HCT116 (cell line): ENCODE data around the gene SEZ6. TPM values are rescaled to one million over a fixed set of nuclear protein-coding genes. Genes with fewer than 3 reads are reported as not detected.

Experiments used
- ATAC-seq: fragments of 200-7000 bp; cut with Tn5 transposase; 2 replicates; pipeline ENCODE4 v1.9.1; 2020; ENCODE audit warnings: mild to moderate bottlenecking, moderate library complexity
- Bru-seq: library from RNA; stranded (reverse); fragments of 400-500 nt; gene quantifications from one replicate; lab custom pipeline; 2021; lab: Mats Ljungman, UMichigan
- BruChase-seq, 2 experiments: library from RNA; stranded (reverse); fragments of 400-500 nt; gene quantifications; one replicate each; lab custom pipeline; 2021; lab: Mats Ljungman, UMichigan
- BruUV-seq: library from RNA; stranded (reverse); fragments of 400-500 nt; replicated peaks from 2 replicates; lab custom pipeline; 2021; lab: Mats Ljungman, UMichigan
- CTCF ChIA-PET: fragments of 300-600 bp; sonication (Branson Sonifier 250); formaldehyde crosslinking; loops from one replicate; lab custom pipeline; 2021; ENCODE audit warnings: antibody characterized with exemption; lab: Charles Lee
- POLR2A ChIA-PET: fragments of 300-600, 350-600 bp; sonication (Branson Sonifier 250); formaldehyde crosslinking; loops from one replicate; lab custom pipeline; 2021; ENCODE audit warnings: antibody characterized with exemption; lab: Charles Lee
- RAD21 ChIA-PET, 2 experiments: fragments of 300-600 bp; sonication (Branson Sonifier 250); formaldehyde crosslinking; loops; one replicate each; lab custom pipeline; 2023; ENCODE audit warnings: low total read pairs in 2 of 2; ENCODE audit not compliant: uncharacterized antibody in 2 of 2, unreplicated experiment in 2 of 2, low non-redundant PET in 1 of 2; lab: Charles Lee
- DNase-seq: peaks from one replicate; pipeline ENCODE4 v3.0.0-alpha.2; 2010; ENCODE audit warnings: low read depth, low spot score
- H2AFZ ChIP-seq: fragments of 200-600 bp; shearing (Covaris generic), sonication (generic); 2 replicates; pipeline ENCODE4 v1.6.1; 2017; ENCODE audit warnings: low read depth, mixed run types, mixed read lengths, antibody characterized with exemption, low read length; ENCODE audit not compliant: poor library complexity, severe bottlenecking
- H3K27ac ChIP-seq: 2 replicates; pipeline ENCODE4 v1.5.1; 2012; ENCODE audit warnings: low read depth, low read length
- H3K27me3 ChIP-seq: fragments of 200-600 bp; sonication (generic); 2 replicates; pipeline ENCODE4 v1.6.1; 2016; ENCODE audit warnings: mixed run types, low read length, mixed read lengths; ENCODE audit not compliant: insufficient read depth
- H3K36me3 ChIP-seq, 2 experiments: fragments of 200-500 bp in 1 of 2; fragments of 200-600 bp in 1 of 2; sonication (Bioruptor generic) in 1 of 2; sonication (generic) in 1 of 2; 2 replicates each; pipeline versions ENCODE4 v1.5.1 to v1.6.1; 2014 to 2016; ENCODE audit warnings: low read length in 2 of 2, inconsistent platforms in 1 of 2, mixed read lengths in 1 of 2, mixed run types in 1 of 2; ENCODE audit not compliant: insufficient read depth in 2 of 2, control insufficient read depth in 1 of 2
- H3K4me1 ChIP-seq, 2 experiments: fragments of 200-600 bp in 1 of 2; sonication (generic) in 1 of 2; 2 replicates each; pipeline versions ENCODE4 v1.5.1 to v1.6.1; 2012 to 2017; ENCODE audit warnings: low read length in 2 of 2, inconsistent platforms in 1 of 2, mild to moderate bottlenecking in 1 of 2, mixed read lengths in 1 of 2, mixed run types in 1 of 2, moderate library complexity in 1 of 2; ENCODE audit not compliant: insufficient read depth in 2 of 2, control insufficient read depth in 1 of 2
- H3K4me2 ChIP-seq: fragments of 200-600 bp; sonication (generic); 2 replicates; pipeline ENCODE4 v1.6.1; 2017; ENCODE audit warnings: mixed run types, low read length, mixed read lengths
- H3K4me3 ChIP-seq, 2 experiments: fragments of 200-600 bp in 1 of 2; sonication (generic) in 1 of 2; replicated peaks in 1 of 2; 2 replicates each; pipeline ENCODE4 v1.5.1; 2011 to 2016; ENCODE audit warnings: low read length in 2 of 2, control low read depth in 1 of 2, low read depth in 1 of 2, mild to moderate bottlenecking in 1 of 2, mixed read lengths in 1 of 2, mixed run types in 1 of 2
- H3K79me2 ChIP-seq: fragments of 200-600 bp; sonication (generic); 2 replicates; pipeline ENCODE4 v1.6.1; 2017; ENCODE audit warnings: mild to moderate bottlenecking, mixed run types, low read length, moderate library complexity, mixed read lengths; ENCODE audit not compliant: insufficient read depth
- H3K9ac ChIP-seq: fragments of 200-600 bp; sonication (generic); 2 replicates; pipeline ENCODE4 v1.6.1; 2016; ENCODE audit warnings: low read length, mixed read lengths
- H3K9me2 ChIP-seq: fragments of 200-600 bp; sonication (generic), shearing (Covaris generic); 2 replicates; pipeline ENCODE4 v1.6.1; 2017; ENCODE audit warnings: mixed run types, mild to moderate bottlenecking, moderate library complexity; ENCODE audit not compliant: insufficient read depth
- H3K9me3 ChIP-seq, 2 experiments: fragments of 200-500 bp in 1 of 2; fragments of 200-600 bp in 1 of 2; sonication (Bioruptor generic) in 1 of 2; sonication (generic) in 1 of 2; 2 replicates each; pipeline ENCODE4 v1.6.1; 2014 to 2017; ENCODE audit warnings: low read length in 2 of 2, mixed read lengths in 2 of 2, inconsistent platforms in 1 of 2, low read depth in 1 of 2, mild to moderate bottlenecking in 1 of 2, mixed run types in 1 of 2, moderate library complexity in 1 of 2; ENCODE audit not compliant: control insufficient read depth in 1 of 2, insufficient read depth in 1 of 2
- H4K20me1 ChIP-seq: fragments of 200-600 bp; sonication (generic), shearing (Covaris generic); 2 replicates; pipeline ENCODE4 v1.6.1; 2017; ENCODE audit warnings: mixed run types, mild to moderate bottlenecking, moderate library complexity; ENCODE audit not compliant: insufficient read depth
- CBX3 ChIP-seq: IDR thresholded peaks from 2 replicates; pipeline ENCODE4 v1.6.1; 2012; ENCODE audit warnings: low read depth
- CEBPB ChIP-seq: IDR thresholded peaks from 2 replicates; pipeline ENCODE4 v1.6.1; 2012; ENCODE audit warnings: low read depth
- EGR1 ChIP-seq: IDR thresholded peaks from 2 replicates; pipeline ENCODE4 v1.6.1; 2012; ENCODE audit warnings: low read depth
- EZH2phosphoT487 ChIP-seq: fragments of 200-600 bp; IDR thresholded peaks from 2 replicates; pipeline ENCODE4 v1.6.1; 2018; ENCODE audit warnings: antibody characterized with exemption, borderline replicate concordance
- REST ChIP-seq: IDR thresholded peaks from 2 replicates; pipeline ENCODE4 v1.6.1; 2012; ENCODE audit warnings: low read depth
- SRF ChIP-seq: IDR thresholded peaks from 2 replicates; pipeline ENCODE4 v1.6.1; 2012; ENCODE audit warnings: low read depth
- intact Hi-C: fragments of 100-400 bp; cut with micrococcal nuclease; formaldehyde crosslinking; loops from 2 replicates; pipeline ENCODE4 v1.10.0; 2022
- long read RNA-seq: library from polyadenylated mRNA; unstranded; transcript quantifications from one replicate; pipeline ENCODE4 v2.0.0, GENCODE V29; 2021; ENCODE audit not compliant: unreplicated experiment
- polyA plus RNA-seq: library from polyadenylated mRNA; unstranded; fragments of >200 nt; gene quantifications from 2 replicates; pipeline ENCODE4 v1.2.1, GENCODE V29; 2012; ENCODE audit warnings: missing spikeins
- total RNA-seq: library from RNA; stranded (reverse); gene quantifications from one replicate; pipeline ENCODE4 v1.2.1, GENCODE V29; 2021; ENCODE audit not compliant: unreplicated experiment

SEZ6 gene
- total RNA-seq (0.22 TPM), Bru-seq, nascent RNA (percentile 9 among the genes with signal in this experiment), BruChase-seq, experiment 1, labeled RNA remaining after a 6-hour chase (percentile 9 among the genes with signal in this experiment), BruChase-seq, experiment 2, labeled RNA remaining after a 2-hour chase (percentile 10 among the genes with signal in this experiment)
- polyA plus RNA-seq, result 0.13 and 0.16 TPM in 2 replicates
- long read RNA-seq, result 0 reads

- Histone ChIP-seq H3K36me3 (no peaks in the 10 kb centered on the region), H3K4me2 (no peak within 1 kb of the TSS), H3K9me3 (no peaks in the 10 kb centered on the region), H3K27ac (no peak within 1 kb of the TSS), H3K4me3 (no peak within 1 kb of the TSS), H4K20me1 (no peaks in the 10 kb centered on the region), H3K4me1 (peaks cover 0 to 11% of the 10 kb centered on the region in 2 experiments; a peak in 2 of 4 replicates), H3K79me2 (no peaks in the 10 kb centered on the region), H3K9ac (no peak within 1 kb of the TSS), H3K27me3 (peaks cover 66% of the 10 kb centered on the region), H3K9me2 (no peaks in the 10 kb centered on the region), H2AFZ (no peak within 1 kb of the TSS)
- CTCF ChIA-PET, result no interaction called here
- peak; percentile 8 for DNase-seq
- peak; percentile 83 for ATAC-seq
- BruUV-seq, result no TSS peak
- intact Hi-C loops, result no loop called here
- RAD21 ChIA-PET, result no interaction called here
- TF ChIP-seq SRF (no peak), REST (peak; percentile 84), EGR1 (0 out of 2 replicates have a peak, but pooled peaks have one; percentile 33), EZH2phosphoT487 (no peak), CEBPB (no peak), CBX3 (0 out of 2 replicates have a peak, but pooled peaks have one; percentile 32)
- POLR2A ChIA-PET, result no interaction called here
These were observed at the start of gene SEZ6 for GRCh38 chr17:29005936-29006511. TSS of gene SEZ6 (minus strand) at chr17:29006033. CDS start at chr17:29005869, 164 bp downstream.
